T-helper 17 cell (primary cell): ENCODE data around the gene CYP39A1. TPM values are rescaled to one million over a fixed set of nuclear protein-coding genes. Genes with fewer than 3 reads are reported as not detected.

Experiments
- total RNA-seq, 4 donors: library from RNA in 2 of 4; stranded (reverse) in 2 of 4; gene quantifications; one replicate each; pipeline ENCODE4 v1.2.3 and lab custom pipeline; 2022 to 2026

Gene CYP39A1
- total RNA-seq, 2 donors from 2014 or later: not detected

Other genes with a start within 250 kb of the CYP39A1 start
- gene RCAN2, start 161.4 kb downstream of the CYP39A1 start, total RNA-seq: not detected
- 1 to 10 TPM in 1 of 2 donors, not detected in 1; 1.6 TPM for gene SLC25A27, start 157 bp upstream of the CYP39A1 start, total RNA-seq
- gene TDRD6, start 35.1 kb upstream of the CYP39A1 start, total RNA-seq: not detected
- gene PLA2G7, start 82.6 kb upstream of the CYP39A1 start, total RNA-seq: under 1 TPM in 1 of 2 donors, not detected in 1; 0.20 TPM
- not detected for gene ANKRD66, start 94.1 kb upstream of the CYP39A1 start, total RNA-seq
- gene MEP1A, start 140.6 kb upstream of the CYP39A1 start, total RNA-seq: not detected